T-helper 22 cell (primary cell): ENCODE data around the gene EBF3.
"Not testable (repeated sequence)": the region's sequence is repeated elsewhere in the genome, so short reads cannot be mapped to it uniquely, and the experiment has no call there.

Experiments used
- DNase-seq: peaks from one replicate; pipeline ENCODE4 v3.0.0-alpha.2; 2020; ENCODE audit warnings: low read depth

EBF3 gene

GRCh38 chr10:129926066-129927055 is 37.7 kb downstream of the EBF3 start:
- DNase-seq, result no peak

GRCh38 chr10:129924375-129925085 is 39.5 kb downstream of the EBF3 start:
- DNase-seq, result no peak

GRCh38 chr10:129922598-129923123 is 41.4 kb downstream of the EBF3 start:
- DNase-seq, result no peak

- no peak for DNase-seq
These were observed 42.1 kb downstream of the EBF3 start for GRCh38 chr10:129921801-129922597.

GRCh38 chr10:129921065-129921670 is 42.9 kb downstream of the EBF3 start:
- no peak for DNase-seq

- not testable (repeated sequence) for DNase-seq
These were observed 43.9 kb downstream of the EBF3 start for GRCh38 chr10:129920187-129920586.

- no peak for DNase-seq
These were observed 44.7 kb downstream of the EBF3 start for GRCh38 chr10:129919358-129919757.

GRCh38 chr10:129918836-129919235 is 45.2 kb downstream of the EBF3 start:
- no peak for DNase-seq

- DNase-seq, result no peak
These were observed 45.7 kb downstream of the EBF3 start for GRCh38 chr10:129918401-129918800.

GRCh38 chr10:129917936-129918335 is 46.1 kb downstream of the EBF3 start:
- DNase-seq, result no peak

GRCh38 chr10:129916506-129916995 is 47.5 kb downstream of the EBF3 start:
- DNase-seq, result no peak

- no peak for DNase-seq
These were observed 48.3 kb downstream of the EBF3 start for GRCh38 chr10:129915526-129916378.

- no peak for DNase-seq
These were observed 49.1 kb downstream of the EBF3 start for GRCh38 chr10:129914960-129915359.

- DNase-seq, result no peak
These were observed 49.8 kb downstream of the EBF3 start for GRCh38 chr10:129914153-129914855.

- DNase-seq, result no peak
These were observed 50.9 kb downstream of the EBF3 start for GRCh38 chr10:129912986-129913695.

- no peak for DNase-seq
These were observed 51.7 kb downstream of the EBF3 start for GRCh38 chr10:129912166-129912917.

- no peak for DNase-seq
These were observed 52.5 kb downstream of the EBF3 start for GRCh38 chr10:129911451-129912165.

GRCh38 chr10:129910861-129911260 is 53.2 kb downstream of the EBF3 start:
- DNase-seq, result no peak
